HG03159 (cell line): ENCODE data around the gene TMEM135.

Source experiments
- ATAC-seq: cut with Tn5 transposase; IDR thresholded peaks from one replicate; pipeline ENCODE4 v1.9.1; 2021; ENCODE audit warnings: mild to moderate bottlenecking, moderate library complexity; ENCODE audit not compliant: unreplicated experiment

Gene TMEM135

DNA sequence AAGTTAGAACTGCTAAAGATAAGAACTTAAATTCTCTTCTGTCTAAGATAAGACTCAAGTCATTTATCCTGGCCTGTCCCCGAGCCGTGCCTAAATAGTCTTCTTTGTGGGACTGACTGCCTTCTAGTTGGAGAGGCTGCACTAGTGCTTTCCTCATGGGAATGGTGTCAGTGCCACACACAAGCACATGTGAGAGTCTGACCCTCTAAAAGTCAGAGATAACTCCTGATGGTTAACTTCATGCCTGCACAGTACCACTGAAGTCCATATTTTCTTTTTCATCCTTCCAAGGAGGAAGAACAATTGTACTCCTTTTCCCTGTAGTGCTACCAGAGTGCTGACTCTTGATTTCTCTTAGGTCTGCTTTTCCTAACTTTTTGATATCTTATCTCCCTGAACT, 309.7 kb downstream of the TMEM135 start:
- no peak for ATAC-seq

- ATAC-seq: no peak
Observed at GRCh38 chr11:87347854-87348253, 310.1 kb downstream of the TMEM135 start.

GRCh38 chr11:87351676-87352075, 313.9 kb downstream of the TMEM135 start:
- no peak for ATAC-seq

DNA sequence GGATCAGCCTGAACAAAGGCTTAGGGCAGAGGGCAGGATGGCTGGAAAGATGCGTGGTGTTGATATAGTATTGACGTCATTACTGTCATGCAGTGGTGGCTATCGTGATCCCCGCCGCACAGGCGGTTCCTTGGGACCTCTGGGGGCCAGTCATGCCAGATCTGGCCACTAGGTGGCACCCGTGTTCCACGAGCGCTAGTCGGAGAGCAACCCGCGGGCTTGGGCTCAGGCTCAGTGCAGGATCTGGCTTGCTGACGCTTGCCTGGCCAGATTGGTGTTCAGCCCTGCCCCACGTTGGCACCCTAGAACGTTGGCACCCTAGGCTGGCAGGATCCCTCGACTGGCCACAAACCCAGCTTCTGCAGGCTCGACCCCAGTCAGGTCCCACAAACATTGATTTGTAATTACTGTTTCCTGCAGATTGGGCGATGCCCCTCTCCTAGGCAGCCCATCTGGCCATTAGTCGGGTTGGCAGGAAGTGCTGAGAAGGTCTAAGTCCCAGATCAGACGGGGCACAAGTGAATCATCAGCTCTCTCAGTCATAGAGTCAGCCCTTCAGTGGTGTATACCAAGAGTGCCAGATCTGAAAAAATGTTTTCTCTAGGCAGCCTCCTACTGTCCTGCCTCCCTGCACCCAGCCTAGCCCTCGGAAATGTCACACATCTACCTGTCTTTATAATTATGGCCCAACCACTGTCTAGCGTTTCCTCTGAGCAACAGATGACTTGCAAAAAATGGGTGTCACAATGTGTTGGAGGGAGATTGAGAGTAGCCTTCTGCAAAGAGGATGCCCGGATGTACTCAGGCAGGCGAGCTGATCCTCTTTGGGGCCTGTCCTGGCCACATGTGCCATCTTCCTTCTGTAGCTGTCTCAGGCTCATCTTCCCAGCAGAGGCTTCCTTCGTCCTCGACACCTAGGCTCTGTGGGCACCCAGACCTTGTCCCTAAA, 315.3 kb downstream of the TMEM135 start:
- peak; percentile 94 for ATAC-seq

DNA sequence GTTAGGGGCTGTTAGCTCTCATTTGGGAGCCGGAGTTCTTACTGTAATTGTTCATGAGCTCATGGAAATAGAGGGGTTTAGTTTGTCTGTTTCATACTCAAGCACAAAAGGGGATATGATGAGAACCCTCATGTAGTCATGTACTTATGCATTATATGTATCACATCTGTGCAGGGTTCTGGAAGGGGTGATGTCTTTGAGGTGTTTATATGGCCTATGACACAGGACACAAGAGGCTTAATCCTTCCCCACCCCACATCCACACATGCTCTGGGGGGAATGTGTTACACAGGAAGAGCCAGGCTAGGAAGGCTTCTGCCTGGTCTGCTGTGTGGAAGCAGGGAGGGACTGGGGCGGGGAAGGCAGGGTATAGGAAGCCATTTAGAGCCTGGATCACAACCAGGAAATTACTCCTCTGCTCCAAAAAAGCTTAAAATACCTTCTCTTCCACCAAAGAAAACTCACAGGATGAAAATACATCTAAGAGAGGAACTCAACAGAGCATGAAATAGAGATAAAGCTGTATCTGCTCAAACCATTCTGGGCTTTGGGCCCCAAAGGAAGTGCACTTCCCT, 316.1 kb downstream of the TMEM135 start:
- ATAC-seq: no peak

GRCh38 chr11:87355596-87355995, 317.9 kb downstream of the TMEM135 start:
- no peak for ATAC-seq

GRCh38 chr11:87356428-87356827, 318.7 kb downstream of the TMEM135 start:
- no peak for ATAC-seq

DNA sequence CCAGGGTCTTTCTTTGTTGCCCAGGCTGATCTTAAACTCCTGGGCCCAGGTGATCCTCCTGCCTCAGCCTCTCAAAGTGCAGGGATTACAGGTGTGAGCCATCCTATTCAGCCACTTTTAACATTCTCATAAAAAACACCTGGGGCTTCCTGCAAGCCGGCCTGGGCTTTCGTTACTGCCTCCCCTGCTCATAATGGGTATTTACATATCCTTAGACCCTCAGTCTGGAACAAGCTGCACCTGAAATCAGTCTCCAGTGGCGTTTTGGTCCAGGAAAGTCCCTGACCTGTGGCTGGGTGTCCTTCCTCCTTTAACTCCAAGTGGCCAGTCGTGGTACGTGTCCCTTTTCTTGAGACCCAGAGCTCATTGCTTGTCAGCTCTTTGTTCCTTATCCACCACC, 320.7 kb downstream of the TMEM135 start:
- ATAC-seq: no peak

DNA sequence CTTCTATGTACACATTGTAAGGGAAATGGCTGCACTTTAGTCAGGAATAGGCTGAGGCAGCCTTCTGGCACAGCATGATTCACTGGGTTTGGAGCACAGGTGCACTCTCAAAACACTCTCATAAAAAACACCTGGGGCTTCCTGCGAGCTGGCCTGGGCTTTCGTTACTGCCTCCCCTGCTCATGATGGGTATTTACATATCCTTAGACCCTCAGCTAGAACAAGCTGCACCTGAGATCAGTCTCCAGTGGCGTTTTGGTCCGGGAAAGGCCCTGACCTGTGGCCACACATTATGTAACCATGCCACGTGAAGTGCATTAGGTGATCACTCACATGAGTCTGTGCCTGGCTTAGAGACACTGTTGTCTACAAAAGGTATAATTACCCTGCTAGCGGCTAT, 321.7 kb downstream of the TMEM135 start:
- no peak for ATAC-seq

- no peak for ATAC-seq
Observed at GRCh38 chr11:87361891-87362290, 324.2 kb downstream of the TMEM135 start.

GRCh38 chr11:87366346-87366745, 328.6 kb downstream of the TMEM135 start:
- ATAC-seq: no peak

DNA sequence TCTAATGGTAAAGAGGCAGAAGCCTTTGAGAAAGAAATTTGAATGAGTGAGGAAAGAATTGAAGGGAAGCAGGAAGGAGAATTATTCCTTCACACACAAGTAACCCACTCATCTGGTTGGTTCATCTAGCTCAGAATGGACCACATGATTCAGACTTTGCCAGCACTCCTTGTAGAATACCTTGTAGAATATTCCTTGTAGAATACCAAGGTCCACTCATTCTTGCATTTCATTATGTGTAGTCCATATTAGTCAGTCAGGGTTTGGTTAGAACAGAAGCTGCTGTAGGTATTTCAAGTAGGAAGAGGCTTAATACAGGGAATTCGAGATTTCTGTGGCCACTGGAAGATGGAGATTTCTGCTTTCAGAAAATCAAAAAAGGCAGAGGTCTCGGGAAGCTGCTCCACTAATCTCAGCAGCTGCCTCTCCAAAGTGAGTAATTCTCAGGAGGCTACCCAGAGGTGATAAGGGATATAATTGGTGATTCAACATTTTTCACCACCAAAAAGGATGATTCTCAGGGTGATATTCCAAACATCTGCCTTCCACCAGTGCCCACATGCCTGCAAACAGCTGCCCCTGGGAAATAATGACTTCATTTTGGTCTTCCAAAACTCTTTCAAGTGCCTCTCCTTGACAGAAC, 329.1 kb downstream of the TMEM135 start:
- ATAC-seq: no peak

GRCh38 chr11:87368151-87368550, 330.4 kb downstream of the TMEM135 start:
- ATAC-seq: no peak

GRCh38 chr11:87368858-87369480, 331.2 kb downstream of the TMEM135 start:
- ATAC-seq: no peak

DNA sequence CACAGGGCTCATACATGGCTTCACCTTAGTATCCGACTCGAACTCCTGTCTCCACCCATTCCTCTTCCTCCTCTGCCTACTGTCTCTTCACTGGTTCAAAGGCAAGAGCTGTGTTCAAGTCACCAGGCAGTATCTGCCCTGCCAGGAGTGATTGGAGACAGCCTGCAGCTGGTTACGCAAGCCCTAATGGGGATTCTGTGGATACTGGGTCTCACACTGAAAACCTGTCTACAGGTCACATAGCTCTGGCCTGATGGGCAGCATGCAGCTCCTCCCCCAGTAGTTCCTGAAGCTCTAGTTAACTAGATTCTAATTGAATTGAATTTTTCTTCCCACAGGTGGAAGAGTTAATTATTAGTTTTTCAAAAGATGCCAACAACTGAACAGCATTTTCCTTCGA, 332.2 kb downstream of the TMEM135 start:
- ATAC-seq: no peak

GRCh38 chr11:87372065-87372464, 334.3 kb downstream of the TMEM135 start:
- ATAC-seq: no peak
